Cardiac muscle cell (in vitro differentiated cells and primary cell): Measurements from ENCODE around the gene LSM6. TPM values are rescaled to one million over a fixed set of nuclear protein-coding genes. Genes with fewer than 3 reads are reported as not detected.

ENCODE experiments used
- DNase-seq, 2 donors: peaks; one replicate each; pipeline versions ENCODE4 v3.0.0 to v3.0.0-alpha.2; 2010 to 2017; ENCODE audit warnings: low read depth in 1 of 2, low spot score in 1 of 2
- H3K27ac ChIP-seq: fragments of 200-600 bp; sonication (generic); 2 replicates; pipeline ENCODE4 v1.5.1; 2016
- H3K27me3 ChIP-seq: fragments of 200-600 bp; sonication (generic); 2 replicates; pipeline ENCODE4 v1.6.0; 2016; ENCODE audit warnings: control low read depth
- H3K36me3 ChIP-seq: fragments of 200-600 bp; sonication (generic); 2 replicates; pipeline ENCODE4 v1.5.1; 2016; ENCODE audit warnings: control low read depth
- H3K4me1 ChIP-seq: fragments of 200-600 bp; sonication (generic); 2 replicates; pipeline ENCODE4 v1.8.1; 2017; ENCODE audit warnings: low read depth, mild to moderate bottlenecking, mixed run types
- H3K4me3 ChIP-seq: fragments of 200-600 bp; sonication (generic); 2 replicates; pipeline ENCODE4 v1.5.1; 2016; ENCODE audit warnings: mild to moderate bottlenecking
- H3K9me3 ChIP-seq: fragments of 200-600 bp; sonication (generic); 2 replicates; pipeline ENCODE4 v1.5.1; 2017; ENCODE audit warnings: low read depth, mild to moderate bottlenecking, control low read depth
- polyA plus RNA-seq: library from polyadenylated mRNA; unstranded; fragments of >200 nt; fragmentation: Nextera tagmentation; extraction: Ambion mirVana; gene quantifications from 2 replicates; pipeline ENCODE4 v1.2.1, GENCODE V29; 2016
- total RNA-seq: library from RNA; depleted of rRNA; stranded (reverse); fragments of >200 nt; gene quantifications from 2 replicates; pipeline ENCODE4 v1.2.3, GENCODE V29; 2016
- TF ChIP-seq, protein P1 (sequence below): IDR thresholded peaks from 2 replicates; pipeline ENCODE4 v1.5.1; 2012; ENCODE audit warnings: low read depth, mild to moderate bottlenecking, low read length

Gene LSM6
- total and polyA plus RNA-seq, 2 experiments from 2014 or later: 36.8 to 54.0 TPM

- Histone ChIP-seq H3K4me3 (no peak overlapping the region), H3K27me3 (peaks cover 19% of the 10 kb centered on the region), H3K4me1 (no peaks in the 10 kb centered on the region), H3K9me3 (no peaks in the 10 kb centered on the region), H3K27ac (no peak overlapping the region), H3K36me3 (no peaks in the 10 kb centered on the region)
- no peak for DNase-seq
- TF ChIP-seq, protein P1, sequence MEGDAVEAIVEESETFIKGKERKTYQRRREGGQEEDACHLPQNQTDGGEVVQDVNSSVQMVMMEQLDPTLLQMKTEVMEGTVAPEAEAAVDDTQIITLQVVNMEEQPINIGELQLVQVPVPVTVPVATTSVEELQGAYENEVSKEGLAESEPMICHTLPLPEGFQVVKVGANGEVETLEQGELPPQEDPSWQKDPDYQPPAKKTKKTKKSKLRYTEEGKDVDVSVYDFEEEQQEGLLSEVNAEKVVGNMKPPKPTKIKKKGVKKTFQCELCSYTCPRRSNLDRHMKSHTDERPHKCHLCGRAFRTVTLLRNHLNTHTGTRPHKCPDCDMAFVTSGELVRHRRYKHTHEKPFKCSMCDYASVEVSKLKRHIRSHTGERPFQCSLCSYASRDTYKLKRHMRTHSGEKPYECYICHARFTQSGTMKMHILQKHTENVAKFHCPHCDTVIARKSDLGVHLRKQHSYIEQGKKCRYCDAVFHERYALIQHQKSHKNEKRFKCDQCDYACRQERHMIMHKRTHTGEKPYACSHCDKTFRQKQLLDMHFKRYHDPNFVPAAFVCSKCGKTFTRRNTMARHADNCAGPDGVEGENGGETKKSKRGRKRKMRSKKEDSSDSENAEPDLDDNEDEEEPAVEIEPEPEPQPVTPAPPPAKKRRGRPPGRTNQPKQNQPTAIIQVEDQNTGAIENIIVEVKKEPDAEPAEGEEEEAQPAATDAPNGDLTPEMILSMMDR: no peak
These were observed 31.6 kb upstream of the LSM6 start for GRCh38 chr4:146143888-146144287.

GRCh38 chr4:146146918-146147317, 28.6 kb upstream of the LSM6 start:
- Histone ChIP-seq H3K4me1 (no peaks in the 10 kb centered on the region), H3K27ac (no peak overlapping the region), H3K9me3 (no peaks in the 10 kb centered on the region), H3K36me3 (no peaks in the 10 kb centered on the region), H3K27me3 (peaks cover 15% of the 10 kb centered on the region), H3K4me3 (no peak overlapping the region)
- DNase-seq: no peak
- TF ChIP-seq, protein P1: no peak

- TF ChIP-seq, protein P1: no peak
- Histone ChIP-seq H3K27ac (no peak overlapping the region), H3K27me3 (peaks cover 15% of the 10 kb centered on the region), H3K9me3 (no peaks in the 10 kb centered on the region), H3K4me3 (no peak overlapping the region), H3K36me3 (no peaks in the 10 kb centered on the region), H3K4me1 (no peaks in the 10 kb centered on the region)
- DNase-seq: no peak
These were observed 27.5 kb upstream of the LSM6 start for GRCh38 chr4:146148021-146148420.

GRCh38 chr4:146154057-146154456, 21.5 kb upstream of the LSM6 start:
- H3K9me3 ChIP-seq: no peaks in the 10 kb centered on the region

DNA sequence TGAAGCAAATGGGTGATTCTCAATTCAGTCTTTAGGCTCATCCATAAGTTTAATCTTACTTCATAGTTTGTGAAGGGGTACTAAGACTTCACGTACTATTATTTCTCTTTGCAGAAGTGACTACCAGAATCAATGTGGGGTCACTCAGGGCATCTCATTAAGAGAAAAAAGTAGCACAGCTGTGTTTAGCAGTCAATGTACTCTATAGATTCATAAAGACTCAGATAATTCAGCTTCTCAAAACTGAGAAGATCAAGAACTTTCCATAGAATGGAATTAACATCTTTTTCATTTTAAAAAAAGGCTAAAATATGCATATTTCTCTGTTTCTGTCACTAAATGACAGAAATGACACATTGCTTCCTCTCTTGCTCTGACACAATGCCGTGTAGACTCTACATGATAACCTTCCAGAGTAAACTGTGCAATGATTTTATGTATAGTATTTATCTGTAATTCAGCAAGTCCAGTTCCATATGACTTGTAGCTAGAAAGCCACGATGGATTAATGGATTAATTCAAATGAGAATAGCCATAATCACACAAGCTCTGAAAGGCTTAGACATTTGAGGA, 20.3 kb upstream of the LSM6 start:
- Histone ChIP-seq H3K9me3 (no peaks in the 10 kb centered on the region), H3K27ac (no peak overlapping the region), H3K4me1 (no peaks in the 10 kb centered on the region), H3K4me3 (no peak overlapping the region), H3K36me3 (no peaks in the 10 kb centered on the region), H3K27me3 (peaks cover 3% of the 10 kb centered on the region)
- TF ChIP-seq, protein P1: no peak
- DNase-seq: no peak

More at GRCh38 chr4:146154057-146154456, 21.5 kb upstream of the LSM6 start:
- Histone ChIP-seq H3K4me1 (no peaks in the 10 kb centered on the region), H3K36me3 (no peaks in the 10 kb centered on the region), H3K27ac (no peak overlapping the region), H3K4me3 (no peak overlapping the region), H3K27me3 (peaks cover 3% of the 10 kb centered on the region)
- TF ChIP-seq, protein P1: no peak
- no peak for DNase-seq
